Fibroblast of the aortic adventitia (primary cell): ENCODE data around the gene TRMT61A. TPM values are rescaled to one million over a fixed set of nuclear protein-coding genes. Genes with fewer than 3 reads are reported as not detected.

Experiments
- DNase-seq: peaks from one replicate; pipeline ENCODE4 v3.0.0-alpha.2; 2010; ENCODE audit warnings: low read depth
- H3K4me3 ChIP-seq: 2 replicates; pipeline ENCODE4 v1.5.1; 2011; ENCODE audit warnings: low read depth, mild to moderate bottlenecking, control low read depth, low read length, moderate library complexity
- CTCF ChIP-seq: IDR thresholded peaks from 2 replicates; pipeline ENCODE4 v1.5.1; 2011; ENCODE audit warnings: mild to moderate bottlenecking, low read length, control low read depth, inconsistent platforms; ENCODE audit not compliant: insufficient read depth
- total RNA-seq: library from RNA; depleted of rRNA; stranded (reverse); fragments of >200 nt; gene quantifications from 2 replicates; pipeline ENCODE4 v1.2.3, GENCODE V29; 2012; ENCODE audit warnings: low replicate concordance

The TRMT61A gene
- total RNA-seq, 1 donor = 9.2 TPM

DNA sequence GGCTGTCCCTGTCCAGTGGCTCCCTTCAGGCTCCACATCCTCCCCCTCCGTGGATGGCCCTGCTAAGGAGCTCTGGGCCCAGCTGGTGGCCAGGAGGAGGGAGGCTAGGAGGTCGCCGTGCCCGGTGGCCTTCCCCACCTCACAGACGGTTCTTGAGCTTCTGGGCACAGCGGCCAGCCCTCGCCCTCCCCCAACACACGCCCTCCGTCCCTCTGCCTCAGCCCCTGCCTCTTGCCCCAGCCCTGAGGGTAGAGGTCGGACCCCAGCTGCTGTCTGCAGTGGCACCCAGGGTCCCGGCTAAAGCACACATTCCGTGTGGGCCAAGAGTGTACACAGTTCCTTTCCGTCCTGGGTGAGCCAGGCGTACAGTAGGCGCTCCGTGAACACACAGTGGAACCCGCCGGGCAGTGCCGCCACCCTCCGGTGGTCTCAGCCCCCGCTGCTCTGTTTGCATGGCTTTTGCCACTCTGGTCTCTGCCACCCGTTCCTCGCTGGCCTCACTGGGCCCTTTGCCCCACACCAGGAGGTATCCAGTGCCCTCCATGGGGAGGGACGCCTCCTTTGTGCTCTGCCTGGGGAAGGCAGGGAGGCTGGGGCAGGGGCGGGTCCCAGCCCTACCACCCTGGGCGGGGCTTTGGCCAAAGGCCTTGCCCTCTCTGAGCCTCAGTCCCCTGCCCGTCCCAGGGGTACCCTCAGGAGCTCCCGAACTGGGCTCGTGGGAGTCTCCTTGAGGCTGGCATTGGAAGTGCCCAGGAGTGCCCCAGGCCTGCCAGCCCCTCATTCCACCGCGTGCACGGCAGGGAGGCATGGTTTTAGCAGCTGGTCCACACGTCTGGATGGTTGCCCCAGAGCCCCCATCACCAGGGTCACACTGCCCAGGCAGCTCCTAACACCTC, 13.0 kb downstream of the TRMT61A start:
- no peak for TF ChIP-seq CTCF
- H3K4me3 ChIP-seq = no peak overlapping the region
- no peak for DNase-seq

GRCh38 chr14:103542605-103543088, 13.7 kb downstream of the TRMT61A start:
- TF ChIP-seq CTCF = no peak
- DNase-seq = no peak
- no peak overlapping the region for H3K4me3 ChIP-seq

DNA sequence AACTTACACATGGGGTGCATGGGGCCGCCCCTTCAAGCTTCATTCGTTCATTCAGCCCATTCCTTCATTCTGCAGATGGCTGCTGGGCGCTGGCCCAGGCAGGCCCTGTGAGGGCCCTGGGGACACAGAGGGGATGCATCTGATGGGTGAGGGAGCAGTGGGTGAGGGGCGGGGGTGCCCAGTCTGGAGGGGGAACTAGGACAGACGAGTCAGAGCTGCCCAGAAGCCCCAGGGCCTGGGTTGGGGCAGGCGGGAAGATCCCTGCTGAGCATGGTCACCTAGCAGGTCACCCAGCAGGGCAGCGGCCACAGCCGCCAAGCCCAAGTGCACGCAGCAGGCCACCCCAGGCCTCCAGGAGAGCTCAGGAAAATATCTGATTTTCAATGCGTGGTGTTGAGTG, 14.1 kb downstream of the TRMT61A start:
- no peak for TF ChIP-seq CTCF
- DNase-seq = no peak

GRCh38 chr14:103543721-103544387, 14.9 kb downstream of the TRMT61A start:
- TF ChIP-seq CTCF = no peak
- DNase-seq = no peak

More for the DNA sequence above, 14.1 kb downstream of the TRMT61A start:
- H3K4me3 ChIP-seq = no peak overlapping the region

GRCh38 chr14:103544388-103545218, 15.6 kb downstream of the TRMT61A start:
- DNase-seq = no peak

More at GRCh38 chr14:103543721-103544387, 14.9 kb downstream of the TRMT61A start:
- no peak overlapping the region for H3K4me3 ChIP-seq

More at GRCh38 chr14:103544388-103545218, 15.6 kb downstream of the TRMT61A start:
- H3K4me3 ChIP-seq = no peak overlapping the region
- no peak for TF ChIP-seq CTCF
